Stomach (tissue), 4 donors: ENCODE results near the gene ODAD2.

Experiments
- EP300 ChIP-seq: sonication (generic); formaldehyde crosslinking; IDR thresholded peaks from one replicate; pipeline ENCODE4 v1.6.1; 2017; ENCODE audit warnings: antibody characterized with exemption
- POLR2A ChIP-seq, 4 donors: fragments of 450-650 bp; IDR thresholded peaks; one replicate each; pipeline ENCODE4 v1.6.1; 2016; ENCODE audit warnings: antibody characterized with exemption in 4 of 4, control low read depth in 2 of 4, mild to moderate bottlenecking in 1 of 4, moderate library complexity in 1 of 4
- POLR2AphosphoS5 ChIP-seq, 3 donors: sonication (generic); formaldehyde crosslinking; IDR thresholded peaks; one replicate each; pipeline ENCODE4 v1.6.1; 2016; ENCODE audit warnings: antibody characterized with exemption in 3 of 3
- TF ChIP-seq, protein P1 (sequence below), 7 experiments: fragments of 450-650 bp in 4 of 7; fragments of 200-600 bp in 3 of 7; sonication (generic) in 3 of 7; IDR thresholded peaks; one replicate each; pipeline ENCODE4 v1.5.1; 2016 to 2019; ENCODE audit warnings: antibody characterized with exemption in 7 of 7, control low read depth in 2 of 7, mild to moderate bottlenecking in 1 of 7

DNA sequence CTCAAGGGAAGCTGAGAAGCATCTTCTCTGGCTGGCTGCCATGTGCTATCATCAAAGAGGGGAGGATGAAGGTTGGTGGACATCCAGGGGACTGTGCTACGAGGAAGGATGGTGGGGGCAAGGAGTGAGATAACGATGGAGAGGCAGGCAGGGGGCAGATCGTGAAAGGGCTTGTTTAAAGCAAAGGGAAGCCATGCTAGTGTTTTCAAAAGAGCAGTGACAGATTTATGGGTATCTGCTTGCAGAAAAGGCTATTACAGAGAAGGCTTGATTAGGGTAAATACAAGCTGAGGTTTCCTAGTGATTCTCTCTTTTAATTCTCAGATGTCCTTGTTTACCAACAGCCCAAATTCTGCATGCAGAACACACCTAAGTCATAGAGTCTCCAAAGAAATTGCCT lies 164.4 kb downstream of the ODAD2 start:
- no peak for TF ChIP-seq POLR2A (IDR thresholded peaks at IDR 0.05)
- TF ChIP-seq, protein P1, sequence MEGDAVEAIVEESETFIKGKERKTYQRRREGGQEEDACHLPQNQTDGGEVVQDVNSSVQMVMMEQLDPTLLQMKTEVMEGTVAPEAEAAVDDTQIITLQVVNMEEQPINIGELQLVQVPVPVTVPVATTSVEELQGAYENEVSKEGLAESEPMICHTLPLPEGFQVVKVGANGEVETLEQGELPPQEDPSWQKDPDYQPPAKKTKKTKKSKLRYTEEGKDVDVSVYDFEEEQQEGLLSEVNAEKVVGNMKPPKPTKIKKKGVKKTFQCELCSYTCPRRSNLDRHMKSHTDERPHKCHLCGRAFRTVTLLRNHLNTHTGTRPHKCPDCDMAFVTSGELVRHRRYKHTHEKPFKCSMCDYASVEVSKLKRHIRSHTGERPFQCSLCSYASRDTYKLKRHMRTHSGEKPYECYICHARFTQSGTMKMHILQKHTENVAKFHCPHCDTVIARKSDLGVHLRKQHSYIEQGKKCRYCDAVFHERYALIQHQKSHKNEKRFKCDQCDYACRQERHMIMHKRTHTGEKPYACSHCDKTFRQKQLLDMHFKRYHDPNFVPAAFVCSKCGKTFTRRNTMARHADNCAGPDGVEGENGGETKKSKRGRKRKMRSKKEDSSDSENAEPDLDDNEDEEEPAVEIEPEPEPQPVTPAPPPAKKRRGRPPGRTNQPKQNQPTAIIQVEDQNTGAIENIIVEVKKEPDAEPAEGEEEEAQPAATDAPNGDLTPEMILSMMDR (IDR thresholded peaks at IDR 0.05), result no peak
- no peak for TF ChIP-seq POLR2AphosphoS5 (IDR thresholded peaks at IDR 0.05)
- TF ChIP-seq EP300, result no peak
